ENCODE measurements around the gene MAGEB16. TPM values are rescaled to one million over a fixed set of nuclear protein-coding genes. Genes with fewer than 3 reads are reported as not detected.

MAGEB16 gene
- total RNA-seq, 1 donor from 2014 or later, result not detected

DNA sequence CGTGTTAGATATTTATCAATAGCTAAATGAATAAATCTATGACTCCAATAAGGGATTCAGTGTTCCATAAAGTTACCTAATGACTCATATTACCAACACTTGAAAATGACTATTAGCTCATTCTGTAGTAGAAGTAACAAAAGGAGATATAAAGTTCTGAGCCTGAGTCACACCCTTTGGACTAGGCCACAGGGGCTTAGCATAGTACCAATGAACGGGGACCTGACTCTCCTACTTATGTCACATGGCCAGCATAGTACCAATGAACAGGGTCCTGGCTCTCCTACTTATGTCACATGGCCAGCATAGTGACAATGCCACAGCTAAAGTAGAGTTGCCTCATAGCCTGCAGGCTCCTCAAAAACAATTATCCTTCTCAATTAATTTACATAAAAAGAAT, 43.7 kb downstream of the MAGEB16 start:
- H3K4me1 Mint-ChIP-seq (ENCODE audit: low read depth), result no peaks in the 10 kb centered on the region
- no peak for DNase-seq (ENCODE audit: low spot score)
- H3K4me3 Mint-ChIP-seq (ENCODE audit: unreplicated experiment), result no peak overlapping the region
- H3K9me3 Mint-ChIP-seq (ENCODE audit: low read depth), result peaks cover 14% of the 10 kb centered on the region
- TF ChIP-seq, protein P1, sequence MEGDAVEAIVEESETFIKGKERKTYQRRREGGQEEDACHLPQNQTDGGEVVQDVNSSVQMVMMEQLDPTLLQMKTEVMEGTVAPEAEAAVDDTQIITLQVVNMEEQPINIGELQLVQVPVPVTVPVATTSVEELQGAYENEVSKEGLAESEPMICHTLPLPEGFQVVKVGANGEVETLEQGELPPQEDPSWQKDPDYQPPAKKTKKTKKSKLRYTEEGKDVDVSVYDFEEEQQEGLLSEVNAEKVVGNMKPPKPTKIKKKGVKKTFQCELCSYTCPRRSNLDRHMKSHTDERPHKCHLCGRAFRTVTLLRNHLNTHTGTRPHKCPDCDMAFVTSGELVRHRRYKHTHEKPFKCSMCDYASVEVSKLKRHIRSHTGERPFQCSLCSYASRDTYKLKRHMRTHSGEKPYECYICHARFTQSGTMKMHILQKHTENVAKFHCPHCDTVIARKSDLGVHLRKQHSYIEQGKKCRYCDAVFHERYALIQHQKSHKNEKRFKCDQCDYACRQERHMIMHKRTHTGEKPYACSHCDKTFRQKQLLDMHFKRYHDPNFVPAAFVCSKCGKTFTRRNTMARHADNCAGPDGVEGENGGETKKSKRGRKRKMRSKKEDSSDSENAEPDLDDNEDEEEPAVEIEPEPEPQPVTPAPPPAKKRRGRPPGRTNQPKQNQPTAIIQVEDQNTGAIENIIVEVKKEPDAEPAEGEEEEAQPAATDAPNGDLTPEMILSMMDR (IDR thresholded peaks at IDR 0.05), result no peak
- H3K36me3 Mint-ChIP-seq (ENCODE audit: low read depth), result no peaks in the 10 kb centered on the region
- no peaks in the 10 kb centered on the region for H3K27me3 Mint-ChIP-seq (ENCODE audit: low read depth)
- no peak overlapping the region for H3K27ac Mint-ChIP-seq (ENCODE audit: unreplicated experiment)

DNA sequence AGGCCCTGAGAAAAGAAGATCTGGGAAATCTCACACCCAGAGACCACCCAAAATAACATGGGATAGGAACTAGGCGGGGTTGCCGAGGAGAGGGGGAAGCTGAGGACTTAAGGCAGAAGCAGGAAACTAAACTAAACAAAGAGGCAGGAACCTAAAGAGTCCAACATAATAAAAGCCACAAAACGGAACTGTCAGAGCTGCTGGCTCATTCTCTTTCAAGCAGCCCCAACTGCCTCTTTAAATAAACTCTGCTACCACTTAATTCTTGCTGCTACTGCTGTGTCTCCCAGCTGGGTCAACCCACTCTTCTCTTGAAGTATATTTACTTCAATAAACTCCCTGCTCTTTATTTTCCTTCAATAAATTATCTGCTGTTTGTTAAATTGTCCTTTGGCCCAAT, 44.5 kb downstream of the MAGEB16 start:
- Mint-ChIP-seq H3K4me1 (ENCODE audit: low read depth) (no peaks in the 10 kb centered on the region), H3K9me3 (ENCODE audit: low read depth) (peaks cover 14% of the 10 kb centered on the region), H3K27ac (ENCODE audit: unreplicated experiment) (no peak overlapping the region), H3K4me3 (ENCODE audit: unreplicated experiment) (no peak overlapping the region), H3K27me3 (ENCODE audit: low read depth) (no peaks in the 10 kb centered on the region), H3K36me3 (ENCODE audit: low read depth) (no peaks in the 10 kb centered on the region)
- no peak for DNase-seq (ENCODE audit: low spot score)
- TF ChIP-seq, protein P1 (IDR thresholded peaks at IDR 0.05), result no peak

DNA sequence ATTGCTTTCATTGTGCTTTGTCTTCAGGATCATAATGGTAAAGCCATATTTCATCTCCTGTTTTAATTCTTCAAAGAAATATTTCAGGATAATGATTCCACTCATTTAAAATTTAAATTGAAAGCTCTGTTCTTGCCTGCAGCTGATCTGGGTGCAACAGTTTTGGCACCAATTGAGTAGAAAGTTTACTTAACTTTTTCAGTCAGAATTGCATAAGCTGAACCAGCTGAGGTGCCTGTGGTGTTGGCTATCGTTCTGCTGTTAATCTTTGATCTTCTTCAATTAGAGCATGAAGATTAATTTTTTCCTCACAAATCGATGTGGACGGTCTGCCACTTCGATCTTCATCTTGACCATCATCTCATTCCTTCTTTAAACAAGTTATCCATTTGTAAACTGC, 49.6 kb downstream of the MAGEB16 start:
- no peaks in the 10 kb centered on the region for H3K36me3 Mint-ChIP-seq (ENCODE audit: low read depth)
- H3K4me1 Mint-ChIP-seq (ENCODE audit: low read depth), result no peaks in the 10 kb centered on the region
- peaks cover 8% of the 10 kb centered on the region for H3K9me3 Mint-ChIP-seq (ENCODE audit: low read depth)
- TF ChIP-seq, protein P1 (IDR thresholded peaks at IDR 0.05), result no peak
- H3K27ac Mint-ChIP-seq (ENCODE audit: unreplicated experiment), result no peak overlapping the region
- no peaks in the 10 kb centered on the region for H3K27me3 Mint-ChIP-seq (ENCODE audit: low read depth)
- no peak overlapping the region for H3K4me3 Mint-ChIP-seq (ENCODE audit: unreplicated experiment)
- DNase-seq (ENCODE audit: low spot score), result no peak

Other genes with a start within 250 kb of the MAGEB16 start
- gene CFAP47, start 121.4 kb downstream of the MAGEB16 start, total RNA-seq, result not detected in 3 replicates